ENCODE measurements around the gene DNASE1L2. TPM values are rescaled to one million over a fixed set of nuclear protein-coding genes. Genes with fewer than 3 reads are reported as not detected.

The DNASE1L2 gene
- total and polyA plus RNA-seq, 2 of the 8 experiments (the other 6 are each of a cell fraction or from before 2014, with no cell fraction given), result 0.35 to 0.97 TPM

DNA sequence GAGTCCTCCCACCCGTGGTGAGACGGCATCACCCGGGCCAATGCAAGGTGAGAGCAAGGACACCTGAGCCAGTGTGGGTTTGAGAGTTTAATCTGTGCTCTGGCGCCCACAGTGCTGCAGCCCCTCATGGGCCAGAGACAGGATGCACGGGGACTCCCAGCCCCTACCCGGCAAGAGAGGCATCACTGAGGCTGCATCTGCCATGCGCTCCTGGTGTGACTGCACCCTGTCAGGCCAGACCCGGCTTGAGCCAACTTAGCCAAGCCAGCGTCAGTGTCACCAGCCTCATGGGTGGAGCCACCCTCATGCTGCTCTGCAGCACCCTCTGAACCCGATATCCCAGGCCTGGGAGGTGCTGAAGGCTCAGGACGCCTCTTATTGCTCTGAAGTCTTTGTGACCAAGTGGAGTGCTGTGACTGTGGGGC, 24.3 kb upstream of the DNASE1L2 start:
- TF ChIP-seq POLR2AphosphoS5 (IDR thresholded peaks at IDR 0.05; ENCODE audit: low read depth, low read length) (peak; percentile 64; the same call in 1 of the 2 replicates), RFX5 (IDR thresholded peaks at IDR 0.05; ENCODE audit: borderline replicate concordance, low read depth, low read length) (no peak)
- DNase-seq (ENCODE audit: low read depth in 1 of 2, low spot score in 2 of 2), result no peak
- Histone ChIP-seq H3K36me3 (ENCODE audit: control insufficient read depth in 2 of 4, insufficient read depth in 4 of 4, low read length in 3 of 4) (peaks cover 8 to 40% (median 19%) of the 10 kb centered on the region in 4 experiments; a peak in 6 of 8 replicates), H2BK15ac (ENCODE audit: low read length) (no peak overlapping the region), H3K79me2 (ENCODE audit: control insufficient read depth in 1 of 2, insufficient read depth in 2 of 2, low read length in 2 of 2) (peaks cover 3 to 18% of the 10 kb centered on the region in 2 experiments; a peak in 3 of 4 replicates), H3K23me2 (ENCODE audit: low read depth, low read length) (peaks cover 9% of the 10 kb centered on the region), H3K18ac (ENCODE audit: extremely low read depth, low read length) (no peak overlapping the region), H3K27ac (ENCODE audit: low read depth, low read length) (no peak overlapping the region), H3K56ac (replicated peaks; ENCODE audit: insufficient read length, low read depth, low read length) (no peak overlapping the region), H3K9me3 (ENCODE audit: insufficient read depth in 2 of 2, low read depth in 1 of 2, low read length in 1 of 2) (no peaks in the 10 kb centered on the region), H3K23ac (ENCODE audit: insufficient read length) (no peak overlapping the region), H3K9ac (replicated peaks in 1 of 4; ENCODE audit: extremely low read depth in 1 of 4, low read depth in 3 of 4, low read length in 3 of 4) (peak overlapping the region in 1 of 4 experiments; percentile 27; a peak in 2 of 7 replicates), H2BK20ac (ENCODE audit: low read length) (no peak overlapping the region), H3K4me3 (ENCODE audit: extremely low read depth in 1 of 4, insufficient read depth in 2 of 4, low read depth in 3 of 4, low read length in 4 of 4) (no peak overlapping the region), H3K79me1 (ENCODE audit: low read depth, low read length) (peaks cover 8% of the 10 kb centered on the region), H4K91ac (replicated peaks; ENCODE audit: insufficient read length, low read length) (no peak overlapping the region), H3K4me2 (ENCODE audit: insufficient read depth in 1 of 2, low read depth in 2 of 2, low read length in 2 of 2) (no peak overlapping the region), H2BK120ac (replicated peaks; ENCODE audit: low read depth, low read length) (no peak overlapping the region), H3K4me1 (replicated peaks in 1 of 4; ENCODE audit: control insufficient read depth in 3 of 4, insufficient read depth in 4 of 4, low read length in 3 of 4) (peaks cover 0 to 17% (median 5%) of the 10 kb centered on the region in 4 experiments; a peak in 5 of 7 replicates), H2BK12ac (ENCODE audit: low read depth, low read length) (0 out of 2 replicates have a peak overlapping the region, but pooled peaks have one; percentile 17), H3K4ac (replicated peaks; ENCODE audit: insufficient read length, low read depth, low read length) (no peak overlapping the region), H4K20me1 (replicated peaks in 1 of 2; ENCODE audit: control insufficient read depth in 1 of 2, insufficient read depth in 2 of 2, low read length in 2 of 2) (peaks cover 8 to 42% of the 10 kb centered on the region in 2 experiments), H3K27me3 (replicated peaks in 1 of 4; ENCODE audit: control insufficient read depth in 3 of 4, extremely low read depth in 1 of 4, insufficient read depth in 3 of 4, low read length in 3 of 4) (no peaks in the 10 kb centered on the region), H2AFZ (ENCODE audit: low read length) (no peak overlapping the region), H2BK5ac (ENCODE audit: low read depth, low read length) (no peak overlapping the region), H2AK5ac (ENCODE audit: low read depth, low read length) (no peak overlapping the region), H3K14ac (ENCODE audit: insufficient read length) (no peak overlapping the region), H4K5ac (ENCODE audit: insufficient read length, low read depth, low read length) (no peak overlapping the region), H4K8ac (ENCODE audit: extremely low read depth, insufficient read depth, low read length) (peak overlapping the region; percentile 5; the same call in 1 of the 2 replicates)
- no peak for FAIRE-seq
- WGBS, 2 experiments (ENCODE audit: extremely low coverage in 1 of 2, insufficient coverage in 1 of 2, insufficient read length in 1 of 2, insufficient replicate concordance in 2 of 2, low coverage in 1 of 2, low lambda C conversion rate in 2 of 2, missing lambda C conversion rate in 1 of 2), result 88% methylated on average over 11 of the region's 11 CpGs; no CpG with 5 or more reads in 1 of the 2 experiments
- ChIA-PET CTCF (ENCODE audit: partially characterized antibody) (interaction anchor here (0.6 to 3.2 kb wide), 3 partner anchors 17 to 625 kb away, joined by 3 to 20 read pairs (median 4); no protein-coding TSS in a partner anchor), POLR2A (ENCODE audit: partially characterized antibody) (interaction anchor here (0.8 to 15.1 kb wide), 20 partner anchors 8 to 220 kb away, joined by 3 to 156 read pairs (median 4); partner anchors contain the start of genes CASKIN1, DNASE1L2, E4F1 and TRAF7)

Data from H1 (cell line).